GM21360 (cell line): ENCODE results near the gene SLC22A1.
"Not testable (repeated sequence)": the region's sequence is repeated elsewhere in the genome, so short reads cannot be mapped to it uniquely, and the experiment has no call there.

Experiments used
- ATAC-seq: cut with Tn5 transposase; IDR thresholded peaks from one replicate; pipeline ENCODE4 v1.9.1; 2021; ENCODE audit warnings: mild to moderate bottlenecking, moderate library complexity; ENCODE audit not compliant: unreplicated experiment

The SLC22A1 gene

DNA sequence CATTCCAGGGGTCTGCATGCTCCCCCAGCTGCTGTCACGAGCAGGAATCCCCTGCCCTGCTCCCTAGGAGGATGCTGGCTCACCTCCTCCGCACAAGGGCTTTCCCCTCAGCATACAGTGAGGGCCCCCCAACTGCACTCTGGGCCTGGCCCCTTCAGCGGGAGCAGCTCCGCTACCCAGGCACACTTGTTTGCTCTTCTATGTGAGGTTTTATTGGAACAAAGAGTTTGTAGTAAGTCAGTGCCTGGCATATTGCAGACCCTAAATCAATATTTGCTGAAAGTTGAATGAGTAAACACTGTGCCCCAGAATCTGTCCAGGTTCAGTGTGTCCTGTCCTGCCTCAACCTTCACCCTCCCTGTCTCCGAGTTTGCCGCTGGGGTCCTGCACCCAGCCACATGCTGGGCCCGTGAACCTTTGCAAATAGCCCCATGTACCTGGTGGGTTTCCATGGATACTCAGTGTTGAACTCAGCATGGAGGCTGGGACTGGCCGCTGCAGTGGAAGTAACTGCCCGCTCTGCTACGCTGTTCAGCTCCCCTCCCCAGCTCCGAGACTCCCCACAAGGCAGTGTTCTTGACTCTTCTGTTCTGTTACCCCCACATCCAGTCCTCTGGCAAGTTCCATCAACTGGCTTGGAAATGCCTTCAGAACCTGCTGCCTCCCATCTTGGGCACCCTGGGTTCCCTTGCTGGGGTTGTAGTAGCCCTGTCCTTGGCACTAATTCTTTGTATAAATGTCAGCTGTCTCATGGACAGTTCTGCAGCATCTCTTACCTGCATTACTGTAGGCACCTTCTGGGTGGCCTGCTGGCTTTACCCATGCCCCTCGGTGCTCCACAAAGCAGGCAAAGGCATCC, 15.7 kb downstream of the SLC22A1 start:
- ATAC-seq: no peak

DNA sequence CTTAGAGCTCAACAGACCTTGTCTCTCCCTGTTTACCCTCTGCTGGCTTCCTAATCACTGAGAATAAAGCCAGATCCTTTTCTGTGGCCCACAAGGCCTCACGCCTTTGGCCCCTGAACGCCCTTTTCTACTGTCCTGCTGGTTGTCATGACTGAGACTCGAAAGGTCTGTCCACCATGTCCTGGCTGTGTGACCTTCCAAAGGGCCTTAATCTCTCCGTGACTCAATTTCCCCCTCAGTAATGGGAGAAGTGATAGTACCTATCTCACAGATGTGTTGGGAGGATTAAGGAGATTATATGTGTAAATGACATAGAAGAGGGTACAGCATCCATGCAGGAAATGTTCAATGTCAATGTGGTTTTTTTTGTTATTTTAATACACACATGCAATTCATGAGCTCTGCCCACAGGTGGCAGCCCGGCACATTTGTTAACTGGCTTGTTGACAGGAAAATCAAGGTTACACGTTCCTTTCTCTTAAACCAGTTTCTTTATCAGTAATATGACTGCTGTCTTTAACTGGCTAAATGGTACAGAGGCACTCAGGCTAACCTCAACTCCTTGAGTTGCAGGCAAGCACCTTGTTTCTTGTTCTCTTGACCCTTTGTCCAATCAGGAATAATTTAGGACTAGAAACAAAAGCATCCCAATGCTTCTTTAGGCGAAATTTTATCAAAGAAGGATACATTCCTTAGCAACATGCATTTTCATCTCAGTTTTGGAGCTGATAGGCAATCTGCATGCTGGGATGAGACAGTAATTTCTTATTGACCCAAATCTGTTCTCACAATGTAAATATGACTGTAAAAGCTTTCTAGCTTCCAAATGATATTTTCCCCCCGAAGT, 16.6 kb downstream of the SLC22A1 start:
- ATAC-seq: peak; percentile 71

DNA sequence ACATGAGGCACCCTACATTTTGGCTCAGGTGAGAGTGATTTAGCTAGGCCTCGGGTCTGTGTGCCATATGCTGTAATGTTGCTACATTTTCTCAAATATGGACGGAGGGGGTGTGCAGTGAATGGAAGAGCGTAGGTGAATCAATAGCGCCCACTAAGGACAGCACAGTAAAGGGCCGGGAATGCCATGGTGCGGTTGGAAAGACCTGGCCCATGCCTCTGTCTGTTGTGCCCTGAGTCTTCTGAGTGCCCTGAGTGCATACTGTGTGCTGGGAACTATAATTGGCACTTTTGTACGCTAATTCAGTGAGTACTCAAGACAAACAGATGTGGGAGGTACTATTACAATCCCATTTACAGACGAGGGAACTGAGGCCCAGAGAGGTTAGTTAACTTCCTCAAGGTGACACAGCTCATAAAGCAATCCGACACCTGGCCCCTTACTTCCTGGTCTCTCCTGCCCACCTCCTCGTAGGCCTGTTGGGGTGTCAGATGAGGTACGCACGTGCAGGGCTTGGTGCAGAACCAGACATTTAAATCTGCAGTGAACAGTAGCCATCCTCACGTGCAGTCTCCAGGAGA, 17.3 kb downstream of the SLC22A1 start:
- no peak for ATAC-seq

- no peak for ATAC-seq
Measured at GRCh38 chr6:160139420-160139851, 17.8 kb downstream of the SLC22A1 start.

GRCh38 chr6:160140493-160140892, 18.9 kb downstream of the SLC22A1 start:
- not testable (repeated sequence) for ATAC-seq

DNA sequence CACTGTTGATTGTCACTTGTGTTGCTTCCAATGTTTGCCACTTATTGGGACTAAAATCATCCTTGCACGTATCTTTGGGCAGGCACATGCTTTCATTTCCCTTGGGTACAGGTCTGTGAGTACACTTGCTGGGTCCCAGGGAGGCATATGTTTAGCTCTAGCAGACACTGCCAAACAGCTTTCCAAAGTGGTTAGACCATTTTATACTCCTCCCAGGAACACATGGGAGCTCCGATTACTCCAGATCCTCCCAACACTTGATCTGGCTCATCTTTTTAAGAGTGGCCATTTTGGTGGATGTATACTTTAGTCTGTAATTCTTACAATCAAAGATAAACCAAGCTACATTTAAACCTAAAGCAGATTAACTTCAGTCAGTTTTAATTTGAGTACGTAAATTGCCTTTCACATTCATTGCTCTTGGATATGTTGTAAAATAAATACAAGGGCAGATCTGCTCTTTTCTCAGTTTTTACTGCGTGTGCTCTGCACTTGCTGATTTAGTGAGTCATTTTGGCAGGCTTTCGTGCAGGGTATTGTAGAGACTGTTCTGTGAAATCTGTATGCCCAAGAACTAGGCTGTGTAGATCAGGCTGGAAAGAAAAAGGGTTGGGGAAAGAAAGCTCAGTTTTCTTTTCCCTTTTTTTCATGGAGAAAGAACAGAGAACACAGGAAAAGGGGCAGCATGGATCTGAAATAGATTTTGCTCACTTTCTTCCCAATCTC, 19.5 kb downstream of the SLC22A1 start:
- ATAC-seq: no peak

DNA sequence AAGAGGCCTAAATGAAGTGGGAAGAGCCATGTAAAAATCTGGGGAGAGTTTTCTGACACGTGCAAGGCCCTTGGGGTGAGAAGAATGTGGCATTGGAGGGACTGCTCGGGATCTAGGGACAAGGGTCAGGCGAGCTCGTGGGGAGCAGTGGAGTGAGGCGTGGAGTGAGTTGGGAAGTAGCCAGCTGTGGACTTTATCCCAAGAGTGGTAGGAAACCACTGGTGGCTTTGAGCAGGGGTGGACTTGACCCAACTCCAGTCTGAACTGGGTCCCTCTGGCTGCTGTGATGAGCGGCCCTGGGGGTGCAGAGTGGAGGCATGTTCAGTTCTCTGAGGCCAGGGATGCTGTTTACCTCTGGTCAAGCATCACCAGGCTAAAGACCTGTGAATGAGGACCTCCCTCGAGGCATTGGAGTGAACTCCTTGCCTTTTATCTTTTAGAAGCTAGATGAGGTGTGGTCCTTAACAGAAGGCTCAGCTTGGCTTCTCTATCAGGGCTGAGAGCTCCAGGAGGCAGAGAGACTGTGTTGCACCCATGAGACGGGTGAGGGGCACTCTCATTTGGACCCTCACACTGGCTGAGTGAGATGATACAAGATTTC, 20.6 kb downstream of the SLC22A1 start:
- ATAC-seq: no peak

DNA sequence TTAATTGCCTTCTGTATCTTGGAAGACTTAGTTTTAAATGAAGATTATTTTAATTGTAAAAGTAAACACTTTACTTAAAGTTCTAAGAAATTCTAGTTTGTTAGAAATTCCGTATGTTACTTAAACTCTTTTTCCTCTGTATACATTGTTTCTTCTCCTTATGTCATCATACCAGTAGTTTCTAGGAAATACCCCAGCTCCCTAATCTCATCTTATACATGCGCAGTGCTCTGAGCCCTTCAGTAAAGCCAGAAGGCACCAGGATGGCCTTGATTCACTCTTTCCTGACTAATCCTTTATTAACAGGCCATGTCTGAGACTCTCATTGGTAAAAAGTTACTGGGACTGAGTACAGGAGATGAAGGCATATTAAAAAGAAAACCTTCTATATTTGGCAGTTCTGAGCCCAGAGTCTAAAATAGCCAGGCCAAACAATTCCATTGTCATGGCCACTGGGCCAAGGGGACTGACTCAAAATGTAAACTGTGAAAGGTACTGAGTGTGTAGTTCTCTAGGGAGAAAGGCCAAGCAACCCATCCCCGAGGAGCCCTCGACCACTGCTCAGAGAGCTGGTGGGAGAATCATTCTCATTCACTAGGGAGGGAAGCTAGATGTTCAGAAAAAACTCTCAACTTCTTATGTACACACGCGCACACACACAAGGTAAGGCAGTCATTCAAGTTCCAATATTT, 25.0 kb downstream of the SLC22A1 start:
- no peak for ATAC-seq

DNA sequence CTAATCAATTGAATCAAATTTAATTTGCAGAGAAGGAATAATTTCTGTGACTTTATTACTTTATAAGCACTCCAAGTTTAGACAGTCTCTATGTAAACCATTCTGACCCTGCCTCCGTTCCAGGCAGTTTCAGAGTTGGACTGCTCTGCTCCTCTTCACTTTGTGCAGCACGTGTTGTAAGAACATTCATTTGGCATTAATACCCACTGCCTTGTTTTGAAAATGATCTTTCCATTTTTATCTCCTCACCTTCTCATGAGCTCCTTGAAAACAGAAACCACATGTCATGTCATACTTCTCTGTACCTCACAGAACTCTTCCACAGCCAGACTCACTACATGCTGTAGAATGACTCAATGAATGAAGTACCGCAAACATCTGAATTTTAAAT, 25.5 kb downstream of the SLC22A1 start:
- ATAC-seq: no peak

DNA sequence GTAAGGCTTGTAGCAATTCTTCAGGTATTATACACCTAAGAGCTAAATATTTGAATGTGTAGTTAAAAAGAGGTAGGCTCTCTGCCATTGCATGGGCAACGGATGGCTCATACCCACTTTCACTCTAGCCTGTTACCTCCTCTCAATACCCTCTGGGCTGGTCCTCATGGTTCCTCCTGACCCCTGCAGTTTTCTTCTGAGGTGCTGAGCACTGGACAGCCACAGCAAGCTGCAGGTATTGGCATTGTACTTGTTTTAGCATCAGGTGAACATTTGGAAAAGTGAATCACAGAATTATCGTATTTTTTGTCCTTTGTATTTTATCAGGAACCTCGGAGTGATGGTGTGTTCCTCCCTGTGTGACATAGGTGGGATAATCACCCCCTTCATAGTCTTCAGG, 32.9 kb downstream of the SLC22A1 start:
- no peak for ATAC-seq

GRCh38 chr6:160156842-160157241, 35.2 kb downstream of the SLC22A1 start:
- no peak for ATAC-seq

GRCh38 chr6:160160450-160160849, 38.8 kb downstream of the SLC22A1 start:
- ATAC-seq: no peak

GRCh38 chr6:160160929-160161646, 39.5 kb downstream of the SLC22A1 start:
- ATAC-seq: no peak

GRCh38 chr6:160161647-160161986, 40.0 kb downstream of the SLC22A1 start:
- ATAC-seq: no peak

DNA sequence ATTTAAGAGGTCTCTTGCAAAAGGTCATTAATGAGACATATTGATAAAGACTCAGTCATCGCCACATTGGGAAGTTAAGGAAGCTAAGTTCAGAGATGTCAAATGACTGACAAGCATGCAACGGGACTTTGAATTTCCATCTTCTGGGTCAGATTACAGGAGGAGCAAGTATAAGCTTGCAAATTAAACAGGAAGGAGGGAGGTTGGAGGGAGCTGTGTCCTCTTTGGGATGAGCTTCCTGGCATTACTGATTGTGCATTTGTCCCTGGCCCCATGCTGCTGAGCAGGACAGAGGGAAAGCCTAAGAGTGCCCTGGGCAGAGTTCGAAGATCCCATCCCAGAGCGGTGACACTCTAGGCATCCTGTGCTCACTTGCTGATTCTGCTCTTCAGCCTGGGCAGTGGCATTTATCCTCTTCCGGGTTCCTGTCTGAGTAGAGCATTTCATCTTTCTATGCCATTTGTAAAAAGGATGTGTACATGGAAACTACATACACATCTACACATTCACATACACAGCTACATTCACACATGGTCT, 40.5 kb downstream of the SLC22A1 start:
- ATAC-seq: no peak

DNA sequence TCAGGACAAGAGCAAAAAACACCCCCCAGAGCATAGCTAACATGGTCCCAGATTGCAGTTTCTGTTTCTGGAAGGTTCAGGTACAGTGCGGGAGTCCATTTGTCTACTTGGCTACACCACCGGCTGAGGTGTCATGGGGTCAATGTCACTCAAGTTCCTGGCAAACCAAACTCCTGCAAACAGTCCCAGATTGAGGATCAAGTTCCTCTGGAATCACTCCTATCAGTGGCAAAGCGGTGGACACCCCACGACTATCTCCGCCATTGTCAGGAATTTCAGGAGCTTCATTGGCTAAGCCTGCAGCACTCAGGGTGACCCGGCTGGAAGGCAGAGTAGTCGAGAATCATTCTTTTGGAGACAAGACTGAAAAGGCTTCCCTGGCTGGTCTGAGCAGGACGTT, 41.8 kb downstream of the SLC22A1 start:
- ATAC-seq: no peak

- ATAC-seq: no peak
Measured at GRCh38 chr6:160163912-160164311, 42.3 kb downstream of the SLC22A1 start.

DNA sequence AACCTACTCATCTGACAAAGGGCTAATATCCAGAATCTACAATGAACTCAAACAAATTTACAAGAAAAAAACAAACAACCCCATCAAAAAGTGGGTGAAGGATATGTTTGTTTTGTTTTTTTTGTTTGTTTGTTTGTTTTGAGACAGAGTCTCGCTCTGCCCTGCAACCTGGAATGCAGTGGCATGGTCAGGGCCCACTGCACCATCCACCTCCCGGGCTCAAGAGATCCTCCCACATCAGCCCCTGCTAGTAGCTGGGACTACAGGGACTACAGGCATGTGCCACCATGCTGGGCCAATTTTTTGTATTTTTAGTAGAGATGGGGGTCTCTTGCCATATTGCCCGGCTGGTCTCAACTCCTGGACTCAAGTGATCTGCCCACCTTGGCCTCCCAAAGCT, 44.3 kb downstream of the SLC22A1 start:
- ATAC-seq: not testable (repeated sequence)
